K562 (cell line): ENCODE measurements around the gene COPS4. TPM values are rescaled to one million over a fixed set of nuclear protein-coding genes. Genes with fewer than 3 reads are reported as not detected.

Experiments used
- CHD7 ChIP-seq: fragments of 200-600 bp; sonication (generic); IDR thresholded peaks from one replicate; pipeline ENCODE4 v1.6.1; 2012; ENCODE audit warnings: mild to moderate bottlenecking, low read depth, low read length, inconsistent platforms
- E2F8 ChIP-seq: fragments of 450-650 bp; IDR thresholded peaks from 2 replicates; pipeline ENCODE4 v1.7.1; 2018; ENCODE audit warnings: mild to moderate bottlenecking, low read depth; ENCODE audit not compliant: partially characterized antibody
- ELF2 ChIP-seq: fragments of 250-450 bp; sonication (Bioruptor Pico); IDR thresholded peaks from 2 replicates; pipeline ENCODE4 v1.5.0; 2021; ENCODE audit warnings: mild to moderate bottlenecking
- FOXK2 ChIP-seq, 2 experiments: fragments of 450-650 bp; IDR thresholded peaks in 1 of 2; conservative IDR thresholded peaks in 1 of 2; 2 replicates each; pipeline ENCODE4 v1.6.1; 2016; ENCODE audit warnings: low read depth in 2 of 2, mild to moderate bottlenecking in 1 of 2
- FOXM1 ChIP-seq, 2 experiments: fragments of 450-650 bp in 1 of 2; sonication (generic) in 1 of 2; formaldehyde crosslinking in 1 of 2; IDR thresholded peaks; 2 replicates each; pipeline versions ENCODE4 v1.6.1 to v1.9.0; 2017 to 2022; ENCODE audit warnings: low read depth in 2 of 2, mild to moderate bottlenecking in 2 of 2, missing genetic modification reagents in 1 of 2, moderate library complexity in 1 of 2
- GATA2 ChIP-seq: sonication (generic); formaldehyde crosslinking; IDR thresholded peaks from 2 replicates; pipeline ENCODE4 v1.4.0; 2020; ENCODE audit warnings: mild to moderate bottlenecking, missing genetic modification reagents
- HDAC3 ChIP-seq: fragments of 450-650 bp; IDR thresholded peaks from 2 replicates; pipeline ENCODE4 v1.6.1; 2018; ENCODE audit warnings: borderline replicate concordance, mild to moderate bottlenecking, moderate library complexity; ENCODE audit not compliant: partially characterized antibody
- SMARCA5 ChIP-seq: fragments of 450-650 bp; IDR thresholded peaks from 2 replicates; pipeline ENCODE4 v1.6.1; 2016
- SRSF1 ChIP-seq: fragments of 200-400 bp; formaldehyde crosslinking; IDR thresholded peaks from 2 replicates; pipeline ENCODE4 v1.6.1; 2017; ENCODE audit warnings: mild to moderate bottlenecking, low read depth, low read length, moderate library complexity
- TFE3 ChIP-seq: fragments of 450-650 bp; formaldehyde crosslinking; IDR thresholded peaks from 2 replicates; pipeline ENCODE4 v1.4.0; 2020; ENCODE audit warnings: mild to moderate bottlenecking, mixed read lengths
- ZKSCAN1 ChIP-seq: fragments of 150-350 bp; IDR thresholded peaks from 2 replicates; pipeline ENCODE4 v1.6.1; 2016; ENCODE audit warnings: low read depth, low read length
- polyA plus RNA-seq, 8 experiments: library from polyadenylated mRNA; depleted of rRNA in 4 of 8; stranded (reverse) in 5 of 8; unstranded in 3 of 8; fragments of >200 nt; fragmentation: Nextera tagmentation in 2 of 8; fragmentation: Illumina TruSeq in 1 of 8; extraction: Ambion mirVana in 2 of 8; extraction: Trizol in 1 of 8; gene quantifications; 2 replicates each; pipeline versions ENCODE4 v1.2.1 to v1.2.3, GENCODE V29; 2011 to 2014; ENCODE audit warnings: inconsistent platforms in 1 of 8, missing spikeins in 1 of 8
- total RNA-seq, 7 experiments: library from RNA; depleted of rRNA in 6 of 7; stranded (reverse); fragments of >200 nt in 6 of 7; fragmentation: Illumina TruSeq in 2 of 7; extraction: Trizol in 2 of 7; gene quantifications; 2 replicates each; pipeline versions ENCODE4 v1.2.1 to v1.2.3, GENCODE V29; 2011 to 2021; ENCODE audit warnings: low replicate concordance in 1 of 7

COPS4 gene
- total and polyA plus RNA-seq, 9 of the 15 experiments (the other 6 are each of a cell fraction or from before 2014, with no cell fraction given): 44.7 to 180 (median 70.9) TPM

GRCh38 chr4:83019794-83020494 is 15.0 kb upstream of the COPS4 start (continued):
- TF ChIP-seq E2F8 (no peak), GATA2 (CRISPR knock-in tag) (peak; percentile 69; the same call in 1 of the 2 replicates), SMARCA5 (no peak), FOXK2 (conservative IDR thresholded peaks at IDR 0.05 in 1 of 2, IDR thresholded peaks at IDR 0.05 in 1 of 2; ENCODE audit: low read depth in 2 of 2) (no peak), SRSF1 (no peak), TFE3 (CRISPR knock-in tag) (no peak), ELF2 (CRISPR knock-in tag) (no peak), ZKSCAN1 (no peak), HDAC3 (no peak), CHD7 (no peak), FOXM1 (IDR thresholded peaks at IDR 0.05; ENCODE audit: low read depth) (peak; percentile 63), FOXM1 (CRISPR knock-in tag; IDR thresholded peaks at IDR 0.05; ENCODE audit: low read depth) (no peak)
